H1 (cell line): Measurements from ENCODE around the gene LAMA3.

ENCODE experiments used
- CHD2 ChIP-seq: IDR thresholded peaks from 2 replicates; pipeline ENCODE4 v1.6.1; 2012; ENCODE audit warnings: low read length, improper control_type of control experiment
- CTCF ChIP-seq, 3 experiments: IDR thresholded peaks; 1 replicate in 2 of 3; 2 replicates in 1 of 3; pipeline versions ENCODE4 v1.5.1 to v1.6.1; 2011; ENCODE audit warnings: low read length in 3 of 3, mild to moderate bottlenecking in 3 of 3, inconsistent platforms in 2 of 3, low read depth in 1 of 3, moderate library complexity in 1 of 3; ENCODE audit not compliant: insufficient read depth in 1 of 3; ENCODE audit errors: control extremely low read depth in 1 of 3
- EZH2 ChIP-seq: fragments of 200-600 bp; sonication (generic); IDR thresholded peaks from 2 replicates; pipeline ENCODE4 v1.7.1; 2012; ENCODE audit warnings: low read depth, mild to moderate bottlenecking, moderate library complexity, low read length, inconsistent platforms; ENCODE audit not compliant: severe bottlenecking
- JUND ChIP-seq: IDR thresholded peaks from 2 replicates; pipeline ENCODE4 v1.6.1; 2011; ENCODE audit warnings: mild to moderate bottlenecking, improper control_type of control experiment, low read length
- MAFK ChIP-seq: IDR thresholded peaks from 2 replicates; pipeline ENCODE4 v1.6.1; 2012; ENCODE audit warnings: low read depth, mild to moderate bottlenecking, improper control_type of control experiment, low read length
- YY1 ChIP-seq: IDR thresholded peaks from 2 replicates; pipeline ENCODE4 v1.6.1; 2011; ENCODE audit warnings: low read depth, mild to moderate bottlenecking, low read length

- TF ChIP-seq CTCF (IDR thresholded peaks at IDR 0.05; ENCODE audit: control extremely low read depth in 1 of 3, insufficient read depth in 1 of 3, low read depth in 1 of 3, low read length in 3 of 3) (no peak), CHD2 (no peak), JUND (no peak), MAFK (no peak), EZH2 (no peak), YY1 (no peak)
These were observed 145.8 kb downstream of the LAMA3 start for GRCh38 chr18:23835091-23835490.
